NCI-H345 treated with DMSO at 0.1 percent for 48 hours (cell line): Measurements from ENCODE around the gene ASF1B.
"Not testable (repeated sequence)": the region's sequence is repeated elsewhere in the genome, so short reads cannot be mapped to it uniquely, and the experiment has no call there.

Experiments
- DNase-seq: peaks from one replicate; lab custom pipeline; 2025; ENCODE audit not compliant: unreplicated experiment; lab: John Stamatoyannopoulos, UW

The ASF1B gene

DNA sequence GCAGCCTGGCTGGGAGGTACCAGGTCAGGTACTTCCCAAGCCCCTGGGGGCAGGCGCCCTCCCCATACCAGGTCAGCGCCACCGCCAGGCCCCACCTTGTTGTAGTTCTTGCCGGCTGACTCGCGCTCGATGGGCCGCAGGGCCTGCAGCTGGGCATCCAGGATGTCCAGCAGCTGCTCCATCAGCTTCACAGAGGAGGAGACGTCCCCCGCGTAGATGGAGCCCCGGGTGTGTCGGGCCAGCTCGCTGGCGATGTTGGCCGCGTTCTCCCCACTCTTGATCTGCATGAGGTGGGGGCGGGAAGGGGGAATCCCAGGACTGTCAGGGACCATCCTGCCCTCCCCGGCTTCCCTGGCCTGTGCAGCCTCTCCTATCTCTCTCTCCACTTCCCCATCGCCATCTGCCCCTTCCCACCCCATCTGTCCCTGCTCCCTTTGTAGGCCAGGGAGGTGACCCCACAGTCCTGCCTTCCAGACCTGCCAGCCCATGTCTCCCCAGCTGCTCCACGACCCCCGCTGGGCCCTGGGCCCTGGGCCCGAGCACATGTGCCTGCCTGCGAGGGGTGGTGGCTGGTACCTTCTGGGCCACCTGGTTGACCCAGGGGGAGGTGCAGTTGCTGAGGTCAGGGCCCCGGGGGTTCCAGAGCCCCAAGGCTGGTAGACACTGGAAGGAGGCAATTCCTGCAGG is 23.8 kb upstream of the ASF1B start:
- DNase-seq: no peak

GRCh38 chr19:14159059-14159458 is 22.7 kb upstream of the ASF1B start:
- DNase-seq: no peak

- DNase-seq: no peak
Measured at GRCh38 chr19:14158276-14159023, 22.1 kb upstream of the ASF1B start.

GRCh38 chr19:14156971-14157717 is 20.8 kb upstream of the ASF1B start:
- DNase-seq: no peak

DNA sequence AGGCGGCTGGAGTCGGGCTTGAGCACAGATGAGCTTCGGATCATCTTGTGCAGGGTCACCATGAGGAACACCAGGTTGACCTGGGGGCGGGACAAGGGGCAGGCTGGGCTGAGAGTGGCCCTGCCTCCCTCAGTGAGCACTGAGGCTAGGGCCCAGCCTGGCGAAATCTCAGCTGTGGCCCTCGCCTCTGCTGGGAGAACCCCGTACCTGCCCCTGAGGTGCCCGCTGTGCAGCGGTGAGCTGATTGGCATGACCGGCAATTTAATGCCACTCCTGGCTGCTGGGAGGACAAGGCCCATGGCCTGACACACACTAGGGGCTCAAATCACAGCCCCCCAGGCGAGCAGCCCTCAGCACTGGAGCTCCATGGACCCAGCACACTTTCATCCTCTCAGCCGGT is 19.7 kb upstream of the ASF1B start:
- DNase-seq: no peak

DNA sequence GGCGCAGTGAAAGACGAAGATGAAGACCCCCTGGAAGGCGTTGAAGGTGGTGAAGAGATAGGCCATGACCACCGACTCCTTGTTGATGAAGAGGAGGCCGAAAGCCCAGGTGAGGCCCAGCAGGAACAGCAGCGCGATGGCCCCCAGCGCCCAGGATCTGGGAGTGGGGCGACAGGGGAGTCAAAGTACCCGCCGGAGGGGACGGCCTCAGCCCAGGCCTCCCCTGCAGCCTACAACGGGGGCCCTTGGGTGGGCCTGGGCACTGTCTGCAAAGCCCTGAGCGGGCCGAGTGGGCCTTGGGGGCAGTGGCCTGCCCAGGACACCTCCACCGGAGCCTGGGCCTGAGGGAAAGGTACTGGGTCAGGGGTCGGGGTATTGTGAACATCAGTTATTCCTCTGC is 19.0 kb upstream of the ASF1B start:
- DNase-seq: no peak

DNA sequence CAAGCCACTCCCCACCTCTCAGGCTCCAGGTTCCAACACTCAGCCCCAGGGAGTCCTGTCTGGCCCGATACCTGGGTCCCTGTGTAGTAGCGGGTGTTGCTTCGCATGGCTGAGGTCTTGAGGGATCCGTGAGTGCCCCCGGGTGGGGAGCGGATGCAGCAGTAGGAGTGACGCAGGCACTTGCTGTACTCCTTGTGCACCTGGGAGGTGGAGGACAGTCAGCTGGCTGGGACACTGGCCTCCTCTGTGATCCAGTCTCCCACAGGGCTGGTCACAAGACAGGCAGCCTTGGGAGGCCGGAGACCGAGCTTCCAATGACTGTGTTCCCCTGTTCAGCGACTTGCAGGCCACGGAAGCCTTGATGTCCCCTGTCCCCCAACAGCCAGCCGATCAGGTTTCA is 16.3 kb upstream of the ASF1B start:
- no peak for DNase-seq

GRCh38 chr19:14150770-14151661 is 14.6 kb upstream of the ASF1B start:
- no peak for DNase-seq

DNA sequence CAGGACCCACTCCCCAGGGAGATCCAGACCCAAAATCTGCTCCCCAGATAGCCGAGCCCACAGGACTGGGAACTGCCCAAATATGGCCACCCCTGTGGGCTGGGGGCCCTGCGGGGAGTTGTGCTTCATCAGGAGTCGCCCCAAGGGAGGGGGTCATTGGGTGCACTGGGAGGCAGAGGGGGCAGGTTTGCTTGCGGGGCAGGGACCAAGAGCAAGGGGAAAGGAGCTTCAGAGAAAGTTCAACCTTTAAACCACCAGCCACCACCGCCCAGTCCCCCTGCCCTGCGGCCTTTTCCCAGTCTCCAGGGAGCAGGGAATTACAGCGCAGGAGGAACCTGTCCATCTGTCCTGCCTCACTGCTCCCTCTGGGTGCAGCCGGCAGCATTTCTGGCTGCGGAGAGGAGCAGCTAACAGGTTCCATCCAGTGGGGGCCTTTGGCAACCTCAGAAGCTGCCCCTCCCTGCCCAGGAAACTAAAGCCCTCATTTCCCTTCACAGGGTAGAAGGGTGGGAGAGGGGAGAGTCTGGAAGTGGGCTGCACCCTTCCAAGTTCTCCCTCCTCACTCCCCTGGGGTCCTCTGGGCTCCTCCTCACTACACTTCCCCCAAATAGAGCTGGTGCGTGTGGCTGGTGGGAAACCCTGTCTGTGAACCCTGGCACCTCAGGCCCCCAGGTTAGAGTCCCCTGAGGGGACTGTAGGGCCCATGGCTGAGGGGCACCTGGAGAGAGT is 13.8 kb upstream of the ASF1B start:
- no peak for DNase-seq

GRCh38 chr19:14149509-14149994 is 13.2 kb upstream of the ASF1B start:
- no peak for DNase-seq

DNA sequence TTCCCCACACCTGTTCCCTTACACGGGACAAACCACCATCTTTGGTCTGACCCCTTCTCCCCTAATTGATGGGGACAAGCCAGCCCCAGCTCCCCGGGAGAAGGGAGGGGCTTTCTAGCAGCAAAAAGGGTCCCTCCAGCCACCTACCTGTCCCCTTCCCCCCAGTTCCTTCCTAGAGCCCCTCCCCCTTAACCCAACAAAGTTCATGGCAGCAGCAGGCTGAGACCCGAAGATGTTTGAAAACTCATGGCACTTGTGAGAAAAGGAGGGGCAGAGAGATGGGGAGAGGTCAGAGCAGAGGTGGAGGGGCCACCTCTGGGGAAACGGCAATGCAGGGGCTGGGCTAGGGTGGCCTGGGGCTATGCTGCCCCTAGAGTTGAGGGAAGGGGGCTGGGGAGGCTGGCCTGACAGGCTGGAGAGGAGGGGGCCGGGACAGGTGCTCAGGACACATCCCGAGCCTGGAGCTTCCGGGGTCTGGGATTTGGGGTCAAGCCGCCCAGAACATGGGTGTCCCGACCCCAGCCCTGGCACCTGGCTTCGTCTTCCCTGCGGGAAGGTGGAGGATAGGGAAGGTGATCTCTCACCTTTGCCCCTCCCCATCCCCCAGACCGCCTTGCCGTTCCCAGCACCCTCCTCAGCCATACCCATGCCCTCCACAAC is 12.5 kb upstream of the ASF1B start:
- DNase-seq: no peak

GRCh38 chr19:14147797-14148605 is 11.6 kb upstream of the ASF1B start:
- DNase-seq: no peak

- no peak for DNase-seq
Measured at GRCh38 chr19:14146789-14147216, 10.4 kb upstream of the ASF1B start.

GRCh38 chr19:14146169-14146568 is 9.8 kb upstream of the ASF1B start:
- DNase-seq: not testable (repeated sequence)

- DNase-seq: no peak
Measured at GRCh38 chr19:14145381-14145780, 9.0 kb upstream of the ASF1B start.

DNA sequence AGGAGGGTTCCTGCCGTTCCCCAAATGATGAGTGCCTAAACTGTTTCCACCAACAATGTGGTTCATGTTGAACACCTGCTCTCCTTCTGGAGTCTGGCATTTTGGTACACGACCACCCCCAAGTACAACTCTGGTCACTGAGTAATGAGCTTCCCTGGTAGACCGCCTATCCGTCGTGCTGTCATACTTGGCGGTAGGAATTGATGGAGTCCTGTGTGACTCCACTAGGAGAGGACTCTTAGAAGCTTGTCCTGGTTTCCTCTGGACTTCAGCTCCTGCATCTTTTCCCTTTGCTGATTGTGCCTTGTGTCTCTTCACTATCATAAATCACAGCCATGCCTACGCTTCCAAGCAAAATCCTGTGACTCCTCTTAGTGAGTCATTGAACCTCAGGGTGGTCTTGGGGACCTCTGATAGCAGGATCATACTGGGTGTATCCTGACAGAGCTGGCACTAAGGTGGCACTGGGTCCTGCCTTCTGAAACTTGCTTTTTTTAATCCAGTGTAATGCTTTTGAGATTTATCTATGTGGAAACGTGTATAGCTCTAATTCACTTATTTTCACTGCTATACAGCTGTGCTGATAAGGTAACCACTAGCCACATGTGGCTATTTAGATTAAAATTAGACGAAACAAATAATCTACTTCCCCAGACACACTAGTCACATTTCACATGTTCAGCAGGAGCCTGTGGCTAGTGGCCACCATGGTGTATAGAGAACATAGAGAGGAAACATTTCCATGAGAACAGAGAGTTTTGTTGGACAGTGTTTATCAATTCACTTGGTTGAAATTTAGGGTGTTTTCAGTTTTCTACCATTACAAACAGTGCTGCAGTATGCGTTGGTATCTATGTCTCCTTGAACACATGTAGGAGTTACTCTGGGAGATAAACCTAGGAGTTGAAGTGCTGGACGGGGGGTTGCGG is 6.1 kb upstream of the ASF1B start:
- DNase-seq: no peak

DNA sequence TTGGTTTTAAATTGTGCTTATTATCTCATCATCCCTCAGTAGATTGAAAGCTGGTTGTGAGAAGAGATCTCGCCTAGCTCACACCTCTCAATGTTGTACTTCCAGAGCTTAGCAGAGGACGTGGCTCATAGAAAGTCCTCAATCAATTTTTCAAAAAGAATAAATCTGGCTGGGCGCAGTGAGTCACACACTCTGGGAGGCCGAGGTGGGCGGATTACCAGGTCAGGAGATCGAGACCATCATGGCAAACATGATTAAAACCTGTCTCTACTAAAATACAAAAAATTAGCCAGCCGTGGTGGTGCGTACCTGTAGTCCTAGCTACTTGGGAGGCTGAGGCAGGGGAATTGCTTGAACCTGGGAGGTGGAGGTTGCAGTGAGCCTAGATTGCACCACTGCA is 4.7 kb upstream of the ASF1B start:
- no peak for DNase-seq

- DNase-seq: no peak
Measured at GRCh38 chr19:14139944-14140343, 3.6 kb upstream of the ASF1B start.
